GM19397 (cell line): ENCODE results near the gene MRPL49.

Experiments
- ATAC-seq: cut with Tn5 transposase; IDR thresholded peaks from one replicate; pipeline ENCODE4 v1.9.1; 2021; ENCODE audit warnings: mild to moderate bottlenecking, moderate library complexity; ENCODE audit not compliant: unreplicated experiment

MRPL49 gene

DNA sequence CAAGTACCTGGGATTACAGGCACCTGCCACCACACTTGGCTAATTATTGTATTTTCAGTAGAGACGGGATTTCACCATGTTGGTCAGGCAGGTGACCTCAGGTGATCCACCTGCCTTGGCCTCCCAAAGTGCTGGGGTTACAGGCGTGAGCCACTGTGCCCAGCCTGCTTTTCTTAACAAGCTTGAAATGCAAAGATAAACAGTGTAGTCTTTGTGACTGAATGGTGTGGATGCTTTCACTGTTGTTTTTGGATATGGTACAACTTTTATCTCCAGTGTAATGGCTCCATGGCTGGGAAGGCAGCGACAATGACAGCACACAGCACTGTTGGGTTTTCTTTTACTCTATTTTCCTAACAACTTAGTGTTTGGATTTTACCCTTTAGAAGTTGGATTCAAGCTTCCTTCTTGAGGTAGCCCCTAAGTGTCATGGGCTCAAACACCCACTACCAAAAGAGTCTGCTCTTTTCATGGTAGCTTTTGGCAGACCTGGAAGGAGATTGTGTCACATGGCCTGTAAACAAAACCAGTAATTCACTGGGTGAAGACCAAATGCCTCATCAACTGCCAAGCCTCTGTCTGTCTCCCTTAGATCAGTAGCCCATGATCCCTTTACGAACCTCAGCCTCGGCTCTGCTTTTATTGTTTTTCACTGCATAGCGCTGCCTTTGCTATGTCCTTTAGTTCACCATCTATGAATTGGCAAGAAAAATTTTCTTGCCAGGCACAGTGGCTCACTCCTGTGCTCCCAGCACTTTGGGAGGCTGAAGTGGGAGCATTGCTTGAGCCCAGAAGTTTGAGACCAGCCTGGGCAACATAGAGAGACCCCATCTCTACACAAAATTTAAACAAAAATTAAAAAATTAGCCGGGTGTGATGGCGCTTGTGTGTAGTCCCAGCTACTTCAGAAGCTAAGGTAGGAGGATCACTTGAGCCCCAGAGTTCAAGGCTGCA, 19.7 kb upstream of the MRPL49 start:
- ATAC-seq = no peak

DNA sequence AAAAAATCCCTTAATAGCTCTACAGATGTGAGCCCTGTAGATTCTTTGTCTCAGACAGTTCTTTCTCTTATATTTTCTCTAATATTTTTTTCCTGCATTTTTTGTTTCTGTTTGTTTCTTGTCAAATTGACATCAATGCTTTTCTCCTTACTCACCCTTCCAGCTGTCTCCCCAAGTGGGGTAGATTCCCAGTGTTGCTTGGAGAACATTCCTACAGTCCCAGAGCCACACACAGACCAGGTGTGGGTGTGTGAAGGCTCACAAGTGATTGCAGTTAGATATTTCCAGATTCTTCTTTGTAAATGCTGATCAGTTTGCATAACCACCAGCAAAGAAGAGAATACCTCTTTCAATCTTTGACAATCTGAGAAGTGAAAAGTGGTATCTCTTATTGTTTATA, 18.6 kb upstream of the MRPL49 start:
- ATAC-seq = no peak

- no peak for ATAC-seq
Measured at GRCh38 chr11:65104628-65105027, 17.5 kb upstream of the MRPL49 start.

DNA sequence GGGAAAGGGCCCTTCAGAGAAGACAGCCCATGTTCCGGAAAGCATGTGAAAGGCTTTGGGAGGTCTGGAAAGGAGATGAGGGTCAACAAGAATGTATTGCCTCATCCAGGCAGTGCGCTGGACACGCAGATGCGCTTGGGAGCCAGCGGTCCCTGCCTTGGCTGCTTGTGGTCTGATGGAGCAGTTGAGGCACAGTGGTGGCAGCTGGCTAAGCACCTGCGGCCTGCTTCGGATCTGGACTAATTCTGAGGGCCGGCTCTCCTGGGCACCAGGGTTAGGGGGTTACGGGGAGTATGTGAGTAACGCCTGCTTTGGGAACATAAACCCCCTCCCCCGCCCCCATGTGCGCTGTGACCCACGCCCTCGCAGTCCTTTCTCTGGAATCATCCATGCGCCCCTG, 15.0 kb upstream of the MRPL49 start:
- ATAC-seq = no peak

DNA sequence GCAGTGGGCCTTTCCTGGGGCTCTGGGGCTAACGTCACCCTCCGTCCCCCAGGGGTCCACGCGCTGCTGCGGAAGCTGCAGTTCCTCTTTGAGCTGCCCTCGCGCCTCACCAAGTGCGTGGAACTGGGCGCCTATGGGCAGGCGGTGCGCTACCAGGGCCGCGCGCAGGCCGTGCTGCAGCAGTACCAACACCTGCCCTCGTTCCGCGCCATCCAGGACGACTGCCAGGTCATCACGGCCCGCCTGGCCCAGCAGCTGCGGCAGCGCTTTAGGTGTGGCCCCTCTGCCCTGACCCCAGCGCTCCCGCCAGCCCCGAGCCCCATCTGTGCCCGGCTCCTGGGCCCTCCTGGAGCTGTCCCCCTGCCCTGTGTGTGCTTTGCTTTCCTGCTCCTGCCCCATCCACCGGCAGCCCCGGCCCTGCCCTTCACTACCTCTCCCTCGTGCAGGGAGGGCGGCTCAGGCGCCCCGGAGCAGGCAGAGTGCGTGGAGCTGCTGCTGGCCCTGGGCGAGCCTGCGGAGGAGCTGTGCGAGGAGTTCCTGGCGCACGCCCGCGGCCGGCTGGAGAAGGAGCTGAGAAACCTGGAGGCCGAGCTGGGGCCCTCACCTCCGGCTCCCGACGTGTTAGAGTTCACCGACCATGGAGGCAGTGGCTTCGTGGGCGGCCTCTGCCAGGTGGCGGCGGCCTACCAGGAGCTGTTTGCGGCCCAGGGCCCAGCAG, 14.2 kb upstream of the MRPL49 start:
- ATAC-seq = no peak

DNA sequence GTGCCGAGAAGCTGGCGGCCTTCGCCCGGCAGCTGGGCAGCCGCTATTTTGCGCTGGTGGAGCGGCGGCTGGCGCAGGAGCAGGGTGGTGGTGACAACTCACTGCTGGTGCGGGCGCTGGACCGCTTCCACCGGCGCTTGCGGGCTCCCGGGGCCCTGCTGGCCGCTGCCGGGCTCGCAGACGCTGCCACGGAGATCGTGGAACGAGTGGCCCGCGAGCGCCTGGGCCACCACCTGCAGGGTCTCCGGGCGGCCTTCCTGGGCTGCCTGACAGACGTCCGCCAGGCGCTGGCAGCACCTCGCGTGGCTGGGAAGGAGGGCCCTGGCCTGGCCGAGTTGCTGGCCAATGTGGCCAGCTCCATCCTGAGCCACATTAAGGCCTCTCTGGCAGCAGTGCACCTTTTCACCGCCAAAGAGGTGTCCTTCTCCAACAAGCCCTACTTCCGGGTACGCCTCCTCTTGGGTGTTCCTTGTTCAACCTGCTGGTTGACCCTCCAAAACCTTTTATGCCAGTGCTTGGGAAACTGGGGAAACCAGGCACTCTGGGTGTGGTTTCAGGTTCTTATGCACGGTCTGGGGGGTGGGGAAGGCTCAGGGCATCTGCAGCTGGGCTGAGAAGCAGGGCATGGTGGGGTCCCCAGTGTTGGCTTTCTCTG, 13.5 kb upstream of the MRPL49 start:
- no peak for ATAC-seq

- ATAC-seq = no peak
Measured at GRCh38 chr11:65109231-65110198, 12.6 kb upstream of the MRPL49 start.

- no peak for ATAC-seq
Measured at GRCh38 chr11:65110354-65110861, 11.7 kb upstream of the MRPL49 start.

GRCh38 chr11:65111159-65111743, 10.9 kb upstream of the MRPL49 start:
- no peak for ATAC-seq

DNA sequence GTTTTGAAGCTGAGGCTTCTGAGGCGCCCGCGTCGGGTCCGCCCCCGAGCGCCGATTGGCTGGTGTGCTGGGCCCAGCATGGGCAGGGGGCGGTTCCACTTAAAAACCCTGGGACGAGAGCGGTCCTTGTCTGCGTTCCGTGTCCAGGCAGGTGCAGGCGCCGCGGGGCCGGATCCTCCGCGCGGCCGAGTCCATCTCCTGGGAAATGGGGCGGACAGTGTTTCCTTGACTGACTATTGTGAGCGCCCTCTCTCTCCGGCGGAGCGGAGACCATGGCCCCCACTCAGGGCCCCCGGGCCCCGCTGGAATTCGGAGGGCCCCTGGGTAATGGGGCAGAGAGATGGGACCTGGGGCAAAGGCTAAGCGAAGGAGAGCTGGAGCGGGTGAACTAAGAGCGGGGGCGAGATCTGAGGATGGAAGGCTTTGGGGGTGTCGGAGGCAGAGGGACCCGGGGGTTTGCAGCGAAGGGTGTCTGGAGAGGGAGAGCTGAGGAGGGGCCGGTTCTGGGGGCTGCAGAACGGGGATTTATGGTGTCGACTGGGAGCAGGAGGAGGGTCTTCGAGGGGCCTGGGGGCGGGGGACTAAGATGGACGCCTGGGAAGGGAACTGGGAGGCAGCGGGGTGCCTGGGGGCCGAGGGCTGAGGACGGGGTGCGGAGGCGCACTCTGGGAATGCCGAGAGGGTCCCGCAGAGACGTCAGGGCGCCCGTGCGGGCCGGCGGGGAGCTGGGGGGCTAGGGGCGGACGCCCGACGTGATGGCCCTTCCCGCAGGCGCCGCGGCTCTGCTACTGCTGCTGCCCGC, 10.2 kb upstream of the MRPL49 start, which contains the start of gene TM7SF2:
TM7SF2 (plus strand) TSS at position 129 of the 802 bp plus-strand sequence; CDS start at position 273, 144 bp downstream.
- ATAC-seq = peak; percentile 69

GRCh38 chr11:65112546-65113360, 9.4 kb upstream of the MRPL49 start:
- no peak for ATAC-seq

DNA sequence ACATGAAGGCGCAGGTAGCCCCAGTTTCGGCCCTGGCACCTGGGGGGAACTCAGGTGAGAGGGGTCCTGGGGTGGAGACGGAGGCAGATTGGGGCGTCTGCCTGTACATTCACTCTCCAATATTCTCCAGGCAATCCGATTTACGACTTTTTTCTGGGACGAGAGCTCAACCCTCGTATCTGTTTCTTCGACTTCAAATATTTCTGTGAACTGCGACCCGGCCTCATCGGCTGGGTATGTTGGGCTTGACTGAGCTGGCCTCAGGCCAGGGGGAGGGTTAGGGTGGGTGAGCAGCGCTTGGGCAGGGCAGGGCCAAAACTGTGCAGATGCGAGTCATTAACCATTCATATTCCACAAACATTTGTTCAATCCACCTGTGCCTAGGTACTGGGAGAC, 8.8 kb upstream of the MRPL49 start:
- ATAC-seq = no peak

- no peak for ATAC-seq
Measured at GRCh38 chr11:65113839-65114238, 8.3 kb upstream of the MRPL49 start.

DNA sequence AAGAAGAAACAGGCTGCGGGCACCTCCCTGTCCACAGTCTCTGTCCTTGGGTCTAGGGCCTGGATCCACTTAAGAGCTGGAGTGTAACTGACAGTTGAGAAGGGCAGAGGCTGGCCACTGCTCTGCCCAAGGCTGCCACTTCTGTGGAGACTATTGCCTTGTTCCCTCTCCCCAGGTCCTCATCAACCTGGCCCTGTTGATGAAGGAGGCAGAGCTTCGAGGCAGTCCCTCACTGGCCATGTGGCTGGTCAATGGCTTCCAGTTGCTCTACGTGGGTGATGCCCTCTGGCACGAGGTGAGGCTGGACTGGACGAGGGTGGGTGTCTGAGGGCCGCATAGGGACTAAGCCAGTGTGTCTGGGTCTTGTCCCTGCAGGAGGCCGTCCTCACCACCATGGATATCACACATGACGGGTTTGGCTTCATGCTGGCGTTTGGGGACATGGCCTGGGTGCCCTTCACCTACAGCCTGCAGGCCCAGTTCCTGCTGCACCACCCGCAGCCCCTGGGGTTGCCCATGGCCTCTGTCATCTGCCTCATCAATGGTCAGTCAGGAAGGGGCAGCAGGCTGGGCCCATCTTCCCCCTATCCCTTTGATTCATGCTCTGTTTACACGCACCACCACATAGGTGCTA, 7.5 kb upstream of the MRPL49 start:
- ATAC-seq = no peak

DNA sequence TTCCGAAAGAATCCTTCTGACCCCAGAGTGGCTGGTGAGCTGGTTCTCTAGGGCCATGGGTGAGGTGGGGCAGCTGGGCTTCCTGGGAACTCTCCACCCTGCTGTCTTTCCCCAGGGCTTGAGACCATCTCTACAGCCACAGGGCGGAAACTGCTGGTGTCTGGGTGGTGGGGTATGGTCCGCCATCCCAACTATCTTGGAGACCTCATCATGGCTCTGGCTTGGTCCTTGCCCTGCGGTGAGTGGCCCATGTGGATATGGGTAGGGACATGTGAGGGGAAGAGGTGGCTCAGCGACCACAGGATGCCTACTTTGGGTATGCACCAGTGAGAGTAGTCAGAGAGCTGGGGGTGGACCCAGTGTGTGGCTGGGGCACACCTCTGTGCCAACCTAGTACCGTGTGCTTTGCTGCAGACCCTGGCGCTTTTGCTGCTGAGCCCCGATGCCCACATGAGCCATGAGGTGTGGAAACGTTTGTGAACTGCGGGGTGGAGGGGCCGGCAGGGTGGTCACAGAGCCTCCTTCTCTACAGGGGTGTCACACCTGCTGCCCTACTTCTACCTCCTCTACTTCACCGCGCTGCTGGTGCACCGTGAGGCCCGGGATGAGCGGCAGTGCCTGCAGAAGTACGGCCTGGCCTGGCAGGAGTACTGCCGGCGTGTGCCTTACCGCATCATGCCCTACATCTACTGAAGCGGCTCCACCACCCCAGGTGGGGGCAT, 6.6 kb upstream of the MRPL49 start:
- ATAC-seq = no peak

- ATAC-seq = no peak
Measured at GRCh38 chr11:65116370-65117205, 5.5 kb upstream of the MRPL49 start.
